GM12878 (cell line): ENCODE results near the gene PIRT. TPM values are rescaled to one million over a fixed set of nuclear protein-coding genes. Genes with fewer than 3 reads are reported as not detected.

ENCODE experiments used
- ATAC-seq: fragments of 200-7000 bp; cut with Tn5 transposase; 3 replicates; pipeline ENCODE4 v1.9.1; 2020; ENCODE audit warnings: mild to moderate bottlenecking, moderate library complexity
- BruUV-seq: library from RNA; stranded (reverse); fragments of 400-500 nt; replicated peaks from 2 replicates; lab custom pipeline; 2021; lab: Mats Ljungman, UMichigan
- CTCF ChIA-PET: fragments of 300-600 bp; sonication (Branson Sonifier 250); formaldehyde crosslinking; extraction: SDS; loops from one replicate; lab custom pipeline; 2021; ENCODE audit warnings: inconsistent platforms; lab: Yijun Ruan, JAX
- POLR2A ChIA-PET: fragments of 350-600 bp; formaldehyde crosslinking; extraction: SDS; loops from one replicate; lab custom pipeline; 2021; ENCODE audit warnings: inconsistent platforms; lab: Charles Lee
- RAD21 ChIA-PET: fragments of 300-600 bp; sonication (Branson Sonifier 250); formaldehyde crosslinking; loops from one replicate; lab custom pipeline; 2023; ENCODE audit warnings: antibody characterized with exemption; ENCODE audit not compliant: unreplicated experiment; lab: Charles Lee
- SMC1A ChIA-PET: fragments of 300-600 bp; sonication (Branson Sonifier 250); formaldehyde crosslinking; loops from one replicate; lab custom pipeline; 2023; ENCODE audit not compliant: unreplicated experiment, uncharacterized antibody; lab: Charles Lee
- DNase-seq: peaks from one replicate; pipeline ENCODE4 v3.0.0-alpha.2; 2011; ENCODE audit warnings: low read depth, low spot score
- FAIRE-seq: peaks from 3 replicates; lab custom pipeline; 2011; peaks lifted over from hg19 to GRCh38; lab: Jason Lieb, UNC
- H2AFZ ChIP-seq: 2 replicates; pipeline ENCODE4 v1.6.0; 2011; ENCODE audit warnings: low read depth, low read length, control low read depth; ENCODE audit not compliant: control insufficient read depth
- H3K27ac ChIP-seq: 2 replicates; pipeline ENCODE4 v1.5.1; 2011; ENCODE audit warnings: control low read depth; ENCODE audit not compliant: control insufficient read depth, insufficient read depth
- H3K27me3 ChIP-seq, 2 experiments: replicated peaks in 1 of 2; 2 replicates each; pipeline versions ENCODE4 v1.6.0 to v1.6.1; 2011; ENCODE audit warnings: low read length in 1 of 2; ENCODE audit not compliant: control insufficient read depth in 2 of 2, insufficient read depth in 2 of 2
- H3K36me3 ChIP-seq, 2 experiments: 2 replicates each; pipeline ENCODE4 v1.5.1; 2011; ENCODE audit warnings: low read length in 1 of 2; ENCODE audit not compliant: control insufficient read depth in 2 of 2, insufficient read depth in 2 of 2
- H3K4me1 ChIP-seq: 2 replicates; pipeline ENCODE4 v1.6.1; 2011; ENCODE audit warnings: mild to moderate bottlenecking, low read length, moderate library complexity, mixed read lengths; ENCODE audit not compliant: control insufficient read depth, insufficient read depth
- H3K4me2 ChIP-seq: 2 replicates; pipeline ENCODE4 v1.6.0; 2011; ENCODE audit warnings: control low read depth; ENCODE audit not compliant: control insufficient read depth, insufficient read depth
- H3K4me3 ChIP-seq: fragments of 200-600 bp; sonication (generic); 2 replicates; pipeline ENCODE4 v1.5.1; 2016
- H3K79me2 ChIP-seq: 2 replicates; pipeline ENCODE4 v1.6.0; 2011; ENCODE audit warnings: low read length; ENCODE audit not compliant: control insufficient read depth, insufficient read depth
- H3K9ac ChIP-seq: 2 replicates; pipeline ENCODE4 v1.8.0; 2011; ENCODE audit warnings: low read length, control low read depth, mixed read lengths; ENCODE audit not compliant: control insufficient read depth, insufficient read depth
- H3K9me3 ChIP-seq: replicated peaks from 3 replicates; pipeline ENCODE4 v1.5.1; 2011; ENCODE audit warnings: mild to moderate bottlenecking, low read length; ENCODE audit not compliant: control insufficient read depth, insufficient read depth
- H4K20me1 ChIP-seq: 2 replicates; pipeline ENCODE4 v1.6.0; 2011; ENCODE audit not compliant: control insufficient read depth, insufficient read depth
- FOXK2 ChIP-seq: fragments of 450-650 bp; IDR thresholded peaks from 2 replicates; pipeline ENCODE4 v1.6.1; 2017; ENCODE audit warnings: mild to moderate bottlenecking, moderate library complexity
- MYC ChIP-seq: IDR thresholded peaks from 2 replicates; pipeline ENCODE4 v1.6.1; 2011; ENCODE audit warnings: mild to moderate bottlenecking, low read length, moderate library complexity, inconsistent platforms; ENCODE audit not compliant: insufficient read depth, insufficient replicate concordance, insufficient read length, severe bottlenecking
- NR2F1 ChIP-seq: fragments of 450-650 bp; conservative IDR thresholded peaks from 2 replicates; pipeline ENCODE4 v1.6.1; 2017; ENCODE audit warnings: mild to moderate bottlenecking
- PAX5 ChIP-seq: IDR thresholded peaks from 2 replicates; pipeline ENCODE4 v1.6.1; 2011; ENCODE audit warnings: low read depth, low read length, borderline replicate concordance
- PAX8 ChIP-seq: fragments of 450-650 bp; IDR thresholded peaks from 2 replicates; pipeline ENCODE4 v1.6.1; 2017; ENCODE audit warnings: mild to moderate bottlenecking, moderate library complexity
- POLR2AphosphoS5 ChIP-seq: IDR thresholded peaks from 2 replicates; pipeline ENCODE4 v1.6.1; 2011; ENCODE audit warnings: mild to moderate bottlenecking, low read length, inconsistent platforms
- RAD51 ChIP-seq: fragments of 450-650 bp; IDR thresholded peaks from 2 replicates; pipeline ENCODE4 v1.6.1; 2016; ENCODE audit warnings: moderate library complexity, mild to moderate bottlenecking, inconsistent platforms
- ZNF207 ChIP-seq: fragments of 450-650 bp; IDR thresholded peaks from 2 replicates; pipeline ENCODE4 v1.6.1; 2014; ENCODE audit warnings: antibody characterized with exemption, mild to moderate bottlenecking, borderline replicate concordance
- ZNF217 ChIP-seq: fragments of 450-650 bp; IDR thresholded peaks from 2 replicates; pipeline ENCODE4 v1.6.1; 2017; ENCODE audit warnings: antibody characterized with exemption, mild to moderate bottlenecking
- WGBS: methylation state at CpG from one replicate; pipeline ENCODE4 v1.1.6; 2016; ENCODE audit warnings: low lambda C conversion rate; ENCODE audit not compliant: insufficient replicate concordance, insufficient coverage; ENCODE audit errors: missing lambda C conversion rate; 5-methylcytosine and 5-hydroxymethylcytosine counted together
- in situ Hi-C: fragments of 300-500 bp; cut with MboI; formaldehyde crosslinking; loops from 9 replicates; pipeline ENCODE4 v1.14.3; 2018; ENCODE audit warnings: mixed read lengths
- intact Hi-C: fragments of 100-400 bp; cut with micrococcal nuclease; formaldehyde crosslinking; loops from one replicate; pipeline ENCODE4 v1.14.2; 2022; ENCODE audit not compliant: unreplicated experiment
- polyA plus RNA-seq, 11 experiments: library from polyadenylated mRNA; depleted of rRNA in 4 of 11; unstranded in 6 of 11; stranded (reverse) in 5 of 11; fragments of >200 nt; fragmentation: Nextera tagmentation in 4 of 11; fragmentation: Illumina TruSeq in 1 of 11; extraction: Ambion mirVana in 4 of 11; extraction: Trizol in 1 of 11; gene quantifications; 1 replicate in 1 of 11; 2 replicates in 10 of 11; pipeline versions ENCODE4 v1.2.1 to v1.2.3, GENCODE V29; 2011 to 2016; ENCODE audit warnings: inconsistent platforms in 2 of 11, missing spikeins in 2 of 11, low read depth in 1 of 11
- total RNA-seq, 4 experiments: library from RNA; depleted of rRNA in 3 of 4; stranded (reverse); fragments of >200 nt in 3 of 4; fragmentation: Illumina TruSeq in 1 of 4; extraction: Trizol in 1 of 4; gene quantifications; 2 replicates each; pipeline versions ENCODE4 v1.2.1 to v1.2.3, GENCODE V29; 2013 to 2021
- TF ChIP-seq, protein P1 (sequence below): fragments of 450-650 bp; formaldehyde crosslinking; IDR thresholded peaks from 2 replicates; pipeline ENCODE4 v1.4.0; 2022; ENCODE audit warnings: mild to moderate bottlenecking, moderate library complexity
- TF ChIP-seq, protein P2 (sequence below), 3 experiments: IDR thresholded peaks in 2 of 3; conservative IDR thresholded peaks in 1 of 3; 2 replicates each; pipeline ENCODE4 v1.5.1; 2011; ENCODE audit warnings: low read depth in 3 of 3, low read length in 3 of 3, mild to moderate bottlenecking in 3 of 3, control low read depth in 2 of 3, moderate library complexity in 2 of 3, inconsistent platforms in 1 of 3, mixed read lengths in 1 of 3; ENCODE audit not compliant: control insufficient read depth in 2 of 3, insufficient read depth in 1 of 3; ENCODE audit errors: extremely low read depth in 1 of 3
- TF ChIP-seq, protein P3 (sequence below): fragments of 450-650 bp; IDR thresholded peaks from 2 replicates; pipeline ENCODE4 v1.6.1; 2018; ENCODE audit warnings: borderline replicate concordance, mild to moderate bottlenecking; ENCODE audit not compliant: partially characterized antibody
- TF ChIP-seq, protein P4 (sequence below): IDR thresholded peaks from 2 replicates; pipeline ENCODE4 v1.6.1; 2012; ENCODE audit warnings: low read depth, low read length, improper control_type of control experiment
- TF ChIP-seq, protein P5 (sequence below): IDR thresholded peaks from 2 replicates; pipeline ENCODE4 v1.6.1; 2011; ENCODE audit warnings: borderline replicate concordance, low read depth, mild to moderate bottlenecking, moderate library complexity, low read length; ENCODE audit not compliant: insufficient read depth, poor library complexity, severe bottlenecking

The PIRT gene
- total and polyA plus RNA-seq, 10 of the 15 experiments (the other 5 are each of a cell fraction or from before 2014, with no cell fraction given): not detected

DNA sequence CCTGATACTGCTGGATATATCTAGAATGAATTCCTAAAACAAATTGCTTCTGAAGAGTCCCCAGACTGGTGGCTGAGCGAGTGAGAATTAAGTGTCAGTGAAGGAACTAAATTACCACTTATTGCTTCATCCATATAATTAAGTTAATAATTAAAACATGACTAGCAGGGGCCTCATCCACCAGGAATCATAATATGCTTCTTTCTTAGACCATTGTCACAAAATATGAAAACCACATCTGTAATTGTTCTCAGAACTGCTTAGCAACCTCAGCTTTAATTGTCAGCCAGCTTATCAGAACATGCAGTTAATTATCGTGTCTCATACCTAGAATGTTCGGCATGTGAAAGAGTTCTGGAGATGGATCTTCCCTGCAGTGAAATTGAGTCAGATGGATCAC lies 21.2 kb upstream of the PIRT start:
- H3K27ac ChIP-seq: no peak overlapping the region
- 28% methylated on average over 3 of the region's 3 CpGs for whole genome bisulfite sequencing
- H3K4me2 ChIP-seq: no peak overlapping the region
- intact Hi-C loops (no loop called here), in situ Hi-C loops (no loop called here)
- no peak for FAIRE-seq
- no peaks in the 10 kb centered on the region for H3K9me3 ChIP-seq
- DNase-seq: no peak
- H3K9ac ChIP-seq: no peak overlapping the region
- H3K79me2 ChIP-seq: no peaks in the 10 kb centered on the region
- no peaks in the 10 kb centered on the region for H3K4me1 ChIP-seq
- H3K27me3 ChIP-seq: no peaks in the 10 kb centered on the region
- POLR2A ChIA-PET: no interaction called here
- SMC1A ChIA-PET: no interaction called here
- BruUV-seq: no TSS peak
- no peaks in the 10 kb centered on the region; the same call in 1 of the 2 replicates for H4K20me1 ChIP-seq
- H3K36me3 ChIP-seq: no peaks in the 10 kb centered on the region
- CTCF ChIA-PET: no interaction called here
- H3K4me3 ChIP-seq: no peak overlapping the region
- RAD21 ChIA-PET: no interaction called here
- ATAC-seq: no peak
- no peak overlapping the region for H2AFZ ChIP-seq
- TF ChIP-seq, protein P1, sequence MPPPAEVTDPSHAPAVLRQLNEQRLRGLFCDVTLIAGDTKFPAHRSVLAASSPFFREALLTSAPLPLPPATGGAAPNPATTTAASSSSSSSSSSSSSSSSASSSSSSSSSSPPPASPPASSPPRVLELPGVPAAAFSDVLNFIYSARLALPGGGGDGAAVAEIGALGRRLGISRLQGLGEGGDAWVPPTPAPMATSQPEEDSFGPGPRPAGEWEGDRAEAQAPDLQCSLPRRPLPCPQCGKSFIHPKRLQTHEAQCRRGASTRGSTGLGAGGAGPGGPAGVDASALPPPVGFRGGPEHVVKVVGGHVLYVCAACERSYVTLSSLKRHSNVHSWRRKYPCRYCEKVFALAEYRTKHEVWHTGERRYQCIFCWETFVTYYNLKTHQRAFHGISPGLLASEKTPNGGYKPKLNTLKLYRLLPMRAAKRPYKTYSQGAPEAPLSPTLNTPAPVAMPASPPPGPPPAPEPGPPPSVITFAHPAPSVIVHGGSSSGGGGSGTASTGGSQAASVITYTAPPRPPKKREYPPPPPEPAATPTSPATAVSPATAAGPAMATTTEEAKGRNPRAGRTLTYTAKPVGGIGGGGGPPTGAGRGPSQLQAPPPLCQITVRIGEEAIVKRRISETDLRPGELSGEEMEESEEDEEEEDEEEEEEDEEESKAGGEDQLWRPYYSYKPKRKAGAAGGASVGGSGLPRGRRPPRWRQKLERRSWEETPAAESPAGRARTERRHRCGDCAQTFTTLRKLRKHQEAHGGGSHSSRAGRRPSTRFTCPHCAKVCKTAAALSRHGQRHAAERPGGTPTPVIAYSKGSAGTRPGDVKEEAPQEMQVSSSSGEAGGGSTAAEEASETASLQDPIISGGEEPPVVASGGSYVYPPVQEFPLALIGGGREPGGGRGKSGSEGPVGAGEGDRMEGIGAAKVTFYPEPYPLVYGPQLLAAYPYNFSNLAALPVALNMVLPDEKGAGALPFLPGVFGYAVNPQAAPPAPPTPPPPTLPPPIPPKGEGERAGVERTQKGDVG (CRISPR knock-in tag): no peak
- TF ChIP-seq ZNF217 (no peak), ZNF207 (no peak), MYC (no peak), FOXK2 (no peak), PAX5 (no peak), PAX8 (no peak), POLR2AphosphoS5 (no peak), RAD51 (no peak), NR2F1 (no peak)
- TF ChIP-seq, protein P2, sequence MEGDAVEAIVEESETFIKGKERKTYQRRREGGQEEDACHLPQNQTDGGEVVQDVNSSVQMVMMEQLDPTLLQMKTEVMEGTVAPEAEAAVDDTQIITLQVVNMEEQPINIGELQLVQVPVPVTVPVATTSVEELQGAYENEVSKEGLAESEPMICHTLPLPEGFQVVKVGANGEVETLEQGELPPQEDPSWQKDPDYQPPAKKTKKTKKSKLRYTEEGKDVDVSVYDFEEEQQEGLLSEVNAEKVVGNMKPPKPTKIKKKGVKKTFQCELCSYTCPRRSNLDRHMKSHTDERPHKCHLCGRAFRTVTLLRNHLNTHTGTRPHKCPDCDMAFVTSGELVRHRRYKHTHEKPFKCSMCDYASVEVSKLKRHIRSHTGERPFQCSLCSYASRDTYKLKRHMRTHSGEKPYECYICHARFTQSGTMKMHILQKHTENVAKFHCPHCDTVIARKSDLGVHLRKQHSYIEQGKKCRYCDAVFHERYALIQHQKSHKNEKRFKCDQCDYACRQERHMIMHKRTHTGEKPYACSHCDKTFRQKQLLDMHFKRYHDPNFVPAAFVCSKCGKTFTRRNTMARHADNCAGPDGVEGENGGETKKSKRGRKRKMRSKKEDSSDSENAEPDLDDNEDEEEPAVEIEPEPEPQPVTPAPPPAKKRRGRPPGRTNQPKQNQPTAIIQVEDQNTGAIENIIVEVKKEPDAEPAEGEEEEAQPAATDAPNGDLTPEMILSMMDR (IDR thresholded peaks at IDR 0.05 in 2 of 3, conservative IDR thresholded peaks at IDR 0.05 in 1 of 3; ENCODE audit: control insufficient read depth in 2 of 3, extremely low read depth in 1 of 3, insufficient read depth in 1 of 3, low read depth in 3 of 3, low read length in 3 of 3): no peak
- TF ChIP-seq, protein P3, sequence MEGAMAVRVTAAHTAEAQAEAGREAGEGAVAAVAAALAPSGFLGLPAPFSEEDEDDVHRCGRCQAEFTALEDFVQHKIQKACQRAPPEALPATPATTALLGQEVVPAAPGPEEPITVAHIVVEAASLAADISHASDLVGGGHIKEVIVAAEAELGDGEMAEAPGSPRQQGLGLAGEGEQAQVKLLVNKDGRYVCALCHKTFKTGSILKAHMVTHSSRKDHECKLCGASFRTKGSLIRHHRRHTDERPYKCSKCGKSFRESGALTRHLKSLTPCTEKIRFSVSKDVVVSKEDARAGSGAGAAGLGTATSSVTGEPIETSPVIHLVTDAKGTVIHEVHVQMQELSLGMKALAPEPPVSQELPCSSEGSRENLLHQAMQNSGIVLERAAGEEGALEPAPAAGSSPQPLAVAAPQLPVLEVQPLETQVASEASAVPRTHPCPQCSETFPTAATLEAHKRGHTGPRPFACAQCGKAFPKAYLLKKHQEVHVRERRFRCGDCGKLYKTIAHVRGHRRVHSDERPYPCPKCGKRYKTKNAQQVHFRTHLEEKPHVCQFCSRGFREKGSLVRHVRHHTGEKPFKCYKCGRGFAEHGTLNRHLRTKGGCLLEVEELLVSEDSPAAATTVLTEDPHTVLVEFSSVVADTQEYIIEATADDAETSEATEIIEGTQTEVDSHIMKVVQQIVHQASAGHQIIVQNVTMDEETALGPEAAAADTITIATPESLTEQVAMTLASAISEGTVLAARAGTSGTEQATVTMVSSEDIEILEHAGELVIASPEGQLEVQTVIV: no peak
- TF ChIP-seq, protein P4, sequence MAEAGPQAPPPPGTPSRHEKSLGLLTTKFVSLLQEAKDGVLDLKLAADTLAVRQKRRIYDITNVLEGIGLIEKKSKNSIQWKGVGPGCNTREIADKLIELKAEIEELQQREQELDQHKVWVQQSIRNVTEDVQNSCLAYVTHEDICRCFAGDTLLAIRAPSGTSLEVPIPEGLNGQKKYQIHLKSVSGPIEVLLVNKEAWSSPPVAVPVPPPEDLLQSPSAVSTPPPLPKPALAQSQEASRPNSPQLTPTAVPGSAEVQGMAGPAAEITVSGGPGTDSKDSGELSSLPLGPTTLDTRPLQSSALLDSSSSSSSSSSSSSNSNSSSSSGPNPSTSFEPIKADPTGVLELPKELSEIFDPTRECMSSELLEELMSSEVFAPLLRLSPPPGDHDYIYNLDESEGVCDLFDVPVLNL: no peak
- TF ChIP-seq, protein P5, sequence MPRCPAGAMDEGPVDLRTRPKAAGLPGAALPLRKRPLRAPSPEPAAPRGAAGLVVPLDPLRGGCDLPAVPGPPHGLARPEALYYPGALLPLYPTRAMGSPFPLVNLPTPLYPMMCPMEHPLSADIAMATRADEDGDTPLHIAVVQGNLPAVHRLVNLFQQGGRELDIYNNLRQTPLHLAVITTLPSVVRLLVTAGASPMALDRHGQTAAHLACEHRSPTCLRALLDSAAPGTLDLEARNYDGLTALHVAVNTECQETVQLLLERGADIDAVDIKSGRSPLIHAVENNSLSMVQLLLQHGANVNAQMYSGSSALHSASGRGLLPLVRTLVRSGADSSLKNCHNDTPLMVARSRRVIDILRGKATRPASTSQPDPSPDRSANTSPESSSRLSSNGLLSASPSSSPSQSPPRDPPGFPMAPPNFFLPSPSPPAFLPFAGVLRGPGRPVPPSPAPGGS: no peak
